B cell (primary cell): Measurements from ENCODE around the gene PSENEN. TPM values are rescaled to one million over a fixed set of nuclear protein-coding genes. Genes with fewer than 3 reads are reported as not detected.

Experiments used
- ATAC-seq: fragments of 200-7000 bp; cut with Tn5 transposase; one replicate; pipeline ENCODE4 v1.10.0; 2021; ENCODE audit warnings: low read depth, mild to moderate bottlenecking, moderate number of reproducible peaks, moderate library complexity
- CTCF ChIA-PET: fragments of 350-600 bp; sonication (Branson Sonifier 250); formaldehyde crosslinking; loops from one replicate; lab custom pipeline; 2021; ENCODE audit warnings: antibody characterized with exemption, inconsistent platforms; lab: Charles Lee
- POLR2A ChIA-PET: fragments of 350-600 bp; sonication (Branson Sonifier 250); formaldehyde crosslinking; loops from one replicate; lab custom pipeline; 2021; ENCODE audit warnings: antibody characterized with exemption; lab: Charles Lee
- DNase-seq: peaks from one replicate; pipeline ENCODE4 v3.0.0; 2013
- H2AFZ ChIP-seq: 2 replicates; pipeline ENCODE4 v1.6.1; 2012; ENCODE audit warnings: mild to moderate bottlenecking, low read depth, low read length; ENCODE audit not compliant: insufficient read depth, poor library complexity, severe bottlenecking
- H3K27ac ChIP-seq, 2 donors: 1 replicate in 1 of 2; 2 replicates in 1 of 2; pipeline ENCODE4 v1.5.1; 2012 to 2013; ENCODE audit warnings: low read length in 2 of 2, mild to moderate bottlenecking in 2 of 2, moderate library complexity in 1 of 2
- H3K27me3 ChIP-seq, 4 experiments: fragments of 200-600 bp in 1 of 4; sonication (generic) in 1 of 4; replicated peaks in 1 of 4; 1 replicate in 2 of 4; 2 replicates in 2 of 4; pipeline versions ENCODE4 v1.6.1 to v1.7.0; 2013 to 2016; ENCODE audit warnings: low read length in 3 of 4, mild to moderate bottlenecking in 2 of 4, mixed read lengths in 1 of 4, moderate library complexity in 1 of 4; ENCODE audit not compliant: insufficient read depth in 4 of 4, control insufficient read depth in 3 of 4; ENCODE audit errors: control extremely low read depth in 1 of 4
- H3K36me3 ChIP-seq, 2 experiments: replicated peaks in 1 of 2; 1 replicate in 1 of 2; 2 replicates in 1 of 2; pipeline versions ENCODE4 v1.6.1 to v1.7.1; 2013; ENCODE audit warnings: low read length in 1 of 2; ENCODE audit not compliant: insufficient read depth in 2 of 2, control insufficient read depth in 1 of 2; ENCODE audit errors: control extremely low read depth in 1 of 2, extremely low read depth in 1 of 2
- H3K4me1 ChIP-seq, 2 donors: fragments of 200-600 bp in 1 of 2; sonication (generic) in 1 of 2; 1 replicate in 1 of 2; 2 replicates in 1 of 2; pipeline versions ENCODE4 v1.5.1 to v1.6.1; 2013 to 2017; ENCODE audit warnings: low read length in 2 of 2; ENCODE audit not compliant: control insufficient read depth in 2 of 2, insufficient read depth in 2 of 2
- H3K4me2 ChIP-seq: replicated peaks from 2 replicates; pipeline ENCODE3; 2012; ENCODE audit warnings: mild to moderate bottlenecking, low read depth, low read length; ENCODE audit not compliant: poor library complexity, severe bottlenecking
- H3K4me3 ChIP-seq, 5 experiments: fragments of 200-600 bp in 1 of 5; sonication (generic) in 1 of 5; 1 replicate in 3 of 5; 2 replicates in 2 of 5; pipeline versions ENCODE4 v1.5.1 to v1.7.0; 2011 to 2016; ENCODE audit warnings: low read length in 4 of 5, mild to moderate bottlenecking in 4 of 5, low read depth in 2 of 5, control low read depth in 1 of 5, moderate library complexity in 1 of 5; ENCODE audit not compliant: insufficient read depth in 1 of 5; ENCODE audit errors: control extremely low read depth in 1 of 5, extremely low read depth in 1 of 5
- H3K79me2 ChIP-seq: fragments of 200-600 bp; sonication (generic); one replicate; pipeline ENCODE4 v1.6.0; 2016; ENCODE audit warnings: low read length; ENCODE audit not compliant: control insufficient read depth, insufficient read depth
- H3K9ac ChIP-seq: fragments of 200-600 bp; sonication (generic); 2 replicates; pipeline ENCODE4 v1.6.1; 2017; ENCODE audit warnings: mild to moderate bottlenecking, low read length, moderate library complexity
- H3K9me3 ChIP-seq, 3 donors: one replicate each; pipeline versions ENCODE4 v1.6.1 to v1.7.1; 2013; ENCODE audit warnings: low read length in 2 of 3; ENCODE audit not compliant: control insufficient read depth in 2 of 3, insufficient read depth in 1 of 3; ENCODE audit errors: control extremely low read depth in 1 of 3
- H4K20me1 ChIP-seq: 2 replicates; pipeline ENCODE4 v1.6.0; 2012; ENCODE audit warnings: mild to moderate bottlenecking, low read length; ENCODE audit not compliant: insufficient read depth, control insufficient read depth, poor library complexity, severe bottlenecking
- H3K27ac Mint-ChIP-seq: one replicate; pipeline ENCODE4 v1.8.0; 2021; ENCODE audit warnings: mixed read lengths
- H3K27me3 Mint-ChIP-seq: one replicate; pipeline ENCODE4 v1.8.0; 2021; ENCODE audit warnings: mixed read lengths
- H3K4me1 Mint-ChIP-seq: one replicate; pipeline ENCODE4 v1.8.0; 2021; ENCODE audit warnings: mixed read lengths
- H3K4me3 Mint-ChIP-seq: one replicate; pipeline ENCODE4 v1.8.0; 2021; ENCODE audit warnings: mixed read lengths
- H3K9me3 Mint-ChIP-seq: one replicate; pipeline ENCODE4 v1.8.0; 2022; ENCODE audit warnings: mixed read lengths; ENCODE audit not compliant: insufficient read depth
- EZH2 ChIP-seq: IDR thresholded peaks from 2 replicates; pipeline ENCODE4 v1.6.1; 2012; ENCODE audit warnings: borderline replicate concordance, low read depth, mild to moderate bottlenecking, moderate library complexity, low read length; ENCODE audit not compliant: insufficient read depth, poor library complexity, severe bottlenecking
- WGBS: methylation state at CpG from one replicate; pipeline ENCODE4 v1.1.5; 2013; ENCODE audit warnings: missing lambda C conversion rate; ENCODE audit not compliant: insufficient coverage; 5-methylcytosine and 5-hydroxymethylcytosine counted together
- intact Hi-C: fragments of 100-400 bp; cut with micrococcal nuclease; formaldehyde crosslinking; loops from one replicate; pipeline ENCODE4 v1.10.0; 2022
- polyA plus RNA-seq: library from polyadenylated mRNA; depleted of rRNA; stranded (reverse); fragments of >200 nt; gene quantifications from 2 replicates; pipeline ENCODE4 v1.2.3, GENCODE V29; 2012
- total RNA-seq, 2 donors: library from RNA; stranded (reverse); fragments of 120-200 nt in 1 of 2; gene quantifications; 1 replicate in 1 of 2; 2 replicates in 1 of 2; pipeline versions ENCODE4 v1.2.3 to v1.2.4, GENCODE V29; 2013 to 2022
- TF ChIP-seq, protein P1 (sequence below): fragments of 200-600 bp; IDR thresholded peaks from one replicate; pipeline ENCODE4 v1.8.0; 2022; ENCODE audit warnings: antibody characterized with exemption, mild to moderate bottlenecking

PSENEN gene
- total and polyA plus RNA-seq, 2 donors (not counting 1 experiment from before 2014, with no cell fraction given): 17.7 to 36.4 TPM

DNA sequence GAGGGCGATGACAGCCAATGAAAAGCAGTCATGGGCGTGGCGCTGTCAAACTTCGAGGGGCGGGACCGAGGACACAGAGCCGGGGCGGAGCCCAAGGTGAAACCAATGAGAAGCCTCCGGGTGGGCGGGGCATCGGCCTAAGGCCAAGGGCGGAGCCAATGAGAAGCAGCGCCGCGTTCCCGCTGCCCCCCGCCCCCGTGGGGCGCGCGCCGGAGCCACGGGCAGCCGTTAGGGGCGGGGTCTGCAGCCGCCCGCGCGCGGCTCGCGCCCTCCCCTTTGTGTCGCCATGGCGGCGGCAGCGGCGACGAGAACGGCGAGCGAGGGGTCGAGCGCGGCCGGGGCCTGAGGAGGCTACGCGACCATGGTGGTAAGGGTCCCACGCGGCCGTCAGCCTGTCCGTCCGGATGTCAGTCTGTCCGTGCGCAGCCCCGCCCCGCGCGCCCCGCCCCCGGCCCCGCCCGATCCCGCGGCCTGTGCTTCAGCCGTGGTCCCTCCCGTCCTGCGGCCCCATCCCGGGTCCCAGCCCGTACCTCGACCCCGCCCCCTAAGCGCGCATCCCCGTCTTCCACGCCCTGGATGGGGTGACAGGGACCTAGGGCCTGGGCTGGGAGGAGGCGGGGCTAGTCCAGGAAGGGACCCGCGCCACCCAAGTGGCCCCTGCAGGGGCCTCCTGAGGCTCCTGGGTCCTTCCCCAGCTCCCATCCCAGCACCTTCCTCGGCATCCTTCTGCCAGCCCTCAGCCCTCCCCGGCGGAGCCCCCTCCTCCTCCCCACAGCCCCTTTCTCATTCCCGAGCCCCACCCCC, 30.0 kb downstream of the PSENEN start, which contains the start of gene ARHGAP33:
TSS of gene ARHGAP33 (plus strand) at position 267 of the 804 bp plus-strand sequence. CDS start at position 362, 95 bp downstream.
- Histone ChIP-seq H3K79me2 (peaks cover 4% of the 10 kb centered on the region), H3K27ac (peak within 1 kb of the TSS in 1 of 2 donors; percentile 19), H3K4me1 (peaks cover 10 to 16% of the 10 kb centered on the region in 2 donors), H4K20me1 (no peaks in the 10 kb centered on the region), H2AFZ (peak within 1 kb of the TSS; percentile 73), H3K9me3 (no peaks in the 10 kb centered on the region), H3K9ac (peak within 1 kb of the TSS; percentile 62), H3K4me3 (peak within 1 kb of the TSS; percentile 26 to 68 (median 58)), H3K36me3 (peaks cover 0 to 2% of the 10 kb centered on the region in 2 experiments), H3K4me2 (peak within 1 kb of the TSS; percentile 90), H3K27me3 (no peaks in the 10 kb centered on the region)
- peaks cover 10% of the 10 kb centered on the region for H3K4me1 Mint-ChIP-seq
- no peaks in the 10 kb centered on the region for H3K9me3 Mint-ChIP-seq
- TF ChIP-seq, protein P1, sequence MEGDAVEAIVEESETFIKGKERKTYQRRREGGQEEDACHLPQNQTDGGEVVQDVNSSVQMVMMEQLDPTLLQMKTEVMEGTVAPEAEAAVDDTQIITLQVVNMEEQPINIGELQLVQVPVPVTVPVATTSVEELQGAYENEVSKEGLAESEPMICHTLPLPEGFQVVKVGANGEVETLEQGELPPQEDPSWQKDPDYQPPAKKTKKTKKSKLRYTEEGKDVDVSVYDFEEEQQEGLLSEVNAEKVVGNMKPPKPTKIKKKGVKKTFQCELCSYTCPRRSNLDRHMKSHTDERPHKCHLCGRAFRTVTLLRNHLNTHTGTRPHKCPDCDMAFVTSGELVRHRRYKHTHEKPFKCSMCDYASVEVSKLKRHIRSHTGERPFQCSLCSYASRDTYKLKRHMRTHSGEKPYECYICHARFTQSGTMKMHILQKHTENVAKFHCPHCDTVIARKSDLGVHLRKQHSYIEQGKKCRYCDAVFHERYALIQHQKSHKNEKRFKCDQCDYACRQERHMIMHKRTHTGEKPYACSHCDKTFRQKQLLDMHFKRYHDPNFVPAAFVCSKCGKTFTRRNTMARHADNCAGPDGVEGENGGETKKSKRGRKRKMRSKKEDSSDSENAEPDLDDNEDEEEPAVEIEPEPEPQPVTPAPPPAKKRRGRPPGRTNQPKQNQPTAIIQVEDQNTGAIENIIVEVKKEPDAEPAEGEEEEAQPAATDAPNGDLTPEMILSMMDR: no peak
- TF ChIP-seq EZH2: no peak
- intact Hi-C loops: loop anchor here (1.0 to 2.0 kb wide), 8 partner anchors 17 to 131 kb away; partner anchors contain the start of genes COX6B1, LIN37, PROSER3 and PSENEN
- 1% methylated on average over 69 of the region's 82 CpGs for WGBS
- POLR2A ChIA-PET: no interaction called here
- DNase-seq (peak; percentile 99), ATAC-seq (peak; percentile 99)
- CTCF ChIA-PET: no interaction called here
- H3K27me3 Mint-ChIP-seq: no peaks in the 10 kb centered on the region
- peak within 1 kb of the TSS; percentile 43 for H3K27ac Mint-ChIP-seq
- H3K4me3 Mint-ChIP-seq: peak within 1 kb of the TSS; percentile 86
